Astrocyte (in vitro differentiated cells and primary cell): Measurements from ENCODE around the gene EMC1.

ENCODE experiments used
- CTCF ChIP-seq: IDR thresholded peaks from 2 replicates; pipeline ENCODE4 v1.5.1; 2011; ENCODE audit warnings: low read depth, mild to moderate bottlenecking, inconsistent platforms, low read length, moderate library complexity; ENCODE audit not compliant: insufficient read depth
- EZH2 ChIP-seq: IDR thresholded peaks from 2 replicates; pipeline ENCODE4 v1.6.1; 2012; ENCODE audit warnings: mild to moderate bottlenecking, low read length, inconsistent platforms; ENCODE audit not compliant: insufficient read depth

- TF ChIP-seq CTCF (no peak), EZH2 (no peak)
Observed at GRCh38 chr1:19187852-19188251, 63.5 kb downstream of the EMC1 start.
